ENCODE data around the gene COPS8. TPM values are rescaled to one million over a fixed set of nuclear protein-coding genes. Genes with fewer than 3 reads are reported as not detected.

Gene COPS8
- total RNA-seq, 2 donors from 2014 or later, result 27.4 to 27.8 TPM

DNA sequence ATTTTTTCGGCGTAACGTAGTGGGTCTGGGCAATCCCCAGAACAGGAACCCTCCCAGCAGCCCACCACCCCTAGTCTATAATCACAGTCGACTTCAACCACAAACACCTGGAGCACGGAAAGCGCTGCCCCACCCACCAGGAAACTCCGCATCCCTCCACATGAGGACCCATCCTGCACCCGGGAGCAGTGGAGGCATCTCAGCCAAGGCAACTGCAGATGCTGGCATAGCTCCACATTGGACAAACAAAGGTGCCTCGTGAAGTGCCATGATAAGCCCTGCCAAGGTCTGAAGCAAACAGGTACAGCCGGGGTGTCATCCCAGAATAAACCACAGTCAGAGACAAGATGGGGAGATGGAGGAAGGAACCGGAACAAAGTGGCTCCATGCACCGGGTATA lies 24.3 kb upstream of the COPS8 start:
- DNase-seq (no peak), ATAC-seq (no peak)
- H3K4me3 ChIP-seq, result no peak overlapping the region
- H3K27ac ChIP-seq, result no peak overlapping the region
- intact Hi-C loops (cut with DNase I), result loop anchor here (5.0 kb wide), 1 partner anchor 709 kb away; no protein-coding TSS in a partner anchor
- no peaks in the 10 kb centered on the region for H3K9me3 ChIP-seq
- TF ChIP-seq POLR2A (IDR thresholded peaks at IDR 0.05), result no peak
- TF ChIP-seq, protein P1, sequence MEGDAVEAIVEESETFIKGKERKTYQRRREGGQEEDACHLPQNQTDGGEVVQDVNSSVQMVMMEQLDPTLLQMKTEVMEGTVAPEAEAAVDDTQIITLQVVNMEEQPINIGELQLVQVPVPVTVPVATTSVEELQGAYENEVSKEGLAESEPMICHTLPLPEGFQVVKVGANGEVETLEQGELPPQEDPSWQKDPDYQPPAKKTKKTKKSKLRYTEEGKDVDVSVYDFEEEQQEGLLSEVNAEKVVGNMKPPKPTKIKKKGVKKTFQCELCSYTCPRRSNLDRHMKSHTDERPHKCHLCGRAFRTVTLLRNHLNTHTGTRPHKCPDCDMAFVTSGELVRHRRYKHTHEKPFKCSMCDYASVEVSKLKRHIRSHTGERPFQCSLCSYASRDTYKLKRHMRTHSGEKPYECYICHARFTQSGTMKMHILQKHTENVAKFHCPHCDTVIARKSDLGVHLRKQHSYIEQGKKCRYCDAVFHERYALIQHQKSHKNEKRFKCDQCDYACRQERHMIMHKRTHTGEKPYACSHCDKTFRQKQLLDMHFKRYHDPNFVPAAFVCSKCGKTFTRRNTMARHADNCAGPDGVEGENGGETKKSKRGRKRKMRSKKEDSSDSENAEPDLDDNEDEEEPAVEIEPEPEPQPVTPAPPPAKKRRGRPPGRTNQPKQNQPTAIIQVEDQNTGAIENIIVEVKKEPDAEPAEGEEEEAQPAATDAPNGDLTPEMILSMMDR (IDR thresholded peaks at IDR 0.05), result no peak
- H3K27me3 ChIP-seq, result no peaks in the 10 kb centered on the region
- no peaks in the 10 kb centered on the region for H3K4me1 ChIP-seq
- 59 to 68% methylated on average over 12 of the region's 12 CpGs for WGBS, 2 donors
- H3K36me3 ChIP-seq (replicated peaks in 1 of 2; ENCODE audit: insufficient read depth in 1 of 2, low read depth in 2 of 2), result no peaks in the 10 kb centered on the region

DNA sequence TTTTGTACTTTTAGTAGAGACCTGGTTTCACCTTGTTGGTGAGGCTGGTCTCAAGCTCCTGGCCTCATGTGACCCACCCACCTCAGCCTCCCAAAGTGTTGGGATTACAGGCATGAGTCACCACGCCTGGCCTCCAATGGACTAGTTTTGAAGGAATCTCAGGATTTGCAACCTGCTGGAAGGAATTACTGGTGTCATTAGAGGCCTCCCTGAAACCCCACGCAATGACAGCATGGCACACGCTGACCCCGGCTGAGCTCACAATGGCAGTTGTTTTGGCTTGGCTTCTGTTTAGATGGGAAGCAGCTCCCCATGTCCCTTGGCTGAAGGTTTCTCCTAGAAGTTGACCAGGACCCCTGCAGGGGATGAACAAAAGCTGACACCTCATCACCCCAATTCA lies 23.1 kb upstream of the COPS8 start:
- whole genome bisulfite sequencing, 2 donors, result 81 to 86% methylated on average over 4 of the region's 4 CpGs

GRCh38 chr2:237064203-237065070 lies 21.3 kb upstream of the COPS8 start:
- Histone ChIP-seq H3K9me3 (no peaks in the 10 kb centered on the region), H3K4me3 (no peak overlapping the region), H3K27ac (no peak overlapping the region), H3K4me1 (no peaks in the 10 kb centered on the region), H3K27me3 (no peaks in the 10 kb centered on the region), H3K36me3 (replicated peaks in 1 of 2; ENCODE audit: insufficient read depth in 1 of 2, low read depth in 2 of 2) (no peaks in the 10 kb centered on the region)
- DNase-seq (no peak), ATAC-seq (no peak)
- intact Hi-C loops (cut with DNase I), result loop anchor here (5.0 kb wide), 1 partner anchor 712 kb away; no protein-coding TSS in a partner anchor
- WGBS, 2 donors, result 64 to 69% methylated on average over 22 to 24 of the region's 24 CpGs
- no peak for TF ChIP-seq POLR2A (IDR thresholded peaks at IDR 0.05)
- TF ChIP-seq, protein P1 (IDR thresholded peaks at IDR 0.05), result no peak

More for the DNA sequence above, 23.1 kb upstream of the COPS8 start:
- ATAC-seq, result no peak
- H3K9me3 ChIP-seq, result no peaks in the 10 kb centered on the region
- H3K27ac ChIP-seq, result no peak overlapping the region
- H3K36me3 ChIP-seq (replicated peaks in 1 of 2; ENCODE audit: insufficient read depth in 1 of 2, low read depth in 2 of 2), result no peaks in the 10 kb centered on the region
- no peaks in the 10 kb centered on the region for H3K4me1 ChIP-seq
- no peak for TF ChIP-seq POLR2A (IDR thresholded peaks at IDR 0.05)
- TF ChIP-seq, protein P1 (IDR thresholded peaks at IDR 0.05), result no peak
- no peaks in the 10 kb centered on the region for H3K27me3 ChIP-seq
- DNase-seq, result no peak
- intact Hi-C loops (cut with DNase I), result loop anchor here (5.0 kb wide), 1 partner anchor 710 kb away; no protein-coding TSS in a partner anchor
- H3K4me3 ChIP-seq, result no peak overlapping the region

GRCh38 chr2:237065071-237065377 lies 20.7 kb upstream of the COPS8 start:
- 60 to 68% methylated on average over 2 of the region's 2 CpGs for WGBS, 2 donors
- no peak overlapping the region for H3K27ac ChIP-seq
- H3K4me1 ChIP-seq, result no peaks in the 10 kb centered on the region
- intact Hi-C loops (cut with DNase I), result no loop called here
- DNase-seq, result no peak
- no peaks in the 10 kb centered on the region for H3K27me3 ChIP-seq
- no peaks in the 10 kb centered on the region for H3K9me3 ChIP-seq
- H3K36me3 ChIP-seq (replicated peaks in 1 of 2; ENCODE audit: insufficient read depth in 1 of 2, low read depth in 2 of 2), result no peaks in the 10 kb centered on the region
- ATAC-seq, result no peak
- TF ChIP-seq, protein P1 (IDR thresholded peaks at IDR 0.05), result no peak
- no peak for TF ChIP-seq POLR2A (IDR thresholded peaks at IDR 0.05)
- H3K4me3 ChIP-seq, result no peak overlapping the region

- TF ChIP-seq, protein P1 (IDR thresholded peaks at IDR 0.05), result no peak
- TF ChIP-seq POLR2A (IDR thresholded peaks at IDR 0.05), result no peak
- Histone ChIP-seq H3K36me3 (replicated peaks in 1 of 2; ENCODE audit: insufficient read depth in 1 of 2, low read depth in 2 of 2) (no peaks in the 10 kb centered on the region), H3K27me3 (no peaks in the 10 kb centered on the region), H3K4me1 (no peaks in the 10 kb centered on the region), H3K9me3 (no peaks in the 10 kb centered on the region), H3K4me3 (no peak overlapping the region), H3K27ac (no peak overlapping the region)
- 82 to 91% methylated on average over 2 of the region's 2 CpGs for WGBS, 2 donors
- no peak for DNase-seq
- no peak for ATAC-seq
- intact Hi-C loops (cut with DNase I), result no loop called here
These were observed 19.3 kb upstream of the COPS8 start for GRCh38 chr2:237066396-237066795.

Measured in body of pancreas (tissue), 4 donors.